ENCODE data around the gene TPRG1. TPM values are rescaled to one million over a fixed set of nuclear protein-coding genes. Genes with fewer than 3 reads are reported as not detected.
"Not testable (repeated sequence)": the region's sequence is repeated elsewhere in the genome, so short reads cannot be mapped to it uniquely, and the experiment has no call there.

TPRG1 gene
- total RNA-seq, 1 donor from 2014 or later: 3.3 TPM

GRCh38 chr3:189298469-189299375 lies 127.0 kb downstream of the TPRG1 start:
- intact Hi-C loops (cut with DNase I): no loop called here
- no peak for DNase-seq (ENCODE audit: missing footprints)
- no peak for ATAC-seq

GRCh38 chr3:189300345-189300744 lies 128.6 kb downstream of the TPRG1 start:
- intact Hi-C loops (cut with DNase I): no loop called here
- ATAC-seq: no peak
- no peak for DNase-seq (ENCODE audit: missing footprints)

GRCh38 chr3:189301479-189301878 lies 129.7 kb downstream of the TPRG1 start:
- ATAC-seq: no peak
- intact Hi-C loops (cut with DNase I): no loop called here
- no peak for DNase-seq (ENCODE audit: missing footprints)

GRCh38 chr3:189303584-189303983 lies 131.8 kb downstream of the TPRG1 start:
- DNase-seq (ENCODE audit: missing footprints) (no peak), ATAC-seq (no peak)
- intact Hi-C loops (cut with DNase I): no loop called here

GRCh38 chr3:189304465-189305351 lies 132.9 kb downstream of the TPRG1 start:
- intact Hi-C loops (cut with DNase I): no loop called here
- DNase-seq (ENCODE audit: missing footprints) (no peak), ATAC-seq (no peak)

- DNase-seq (ENCODE audit: missing footprints): no peak
- no peak for ATAC-seq
- intact Hi-C loops (cut with DNase I): no loop called here
These were observed 133.6 kb downstream of the TPRG1 start for GRCh38 chr3:189305412-189305811.

- intact Hi-C loops (cut with DNase I): no loop called here
- no peak for ATAC-seq
These were observed 136.2 kb downstream of the TPRG1 start for GRCh38 chr3:189307963-189308362.

GRCh38 chr3:189308608-189309007 lies 136.8 kb downstream of the TPRG1 start:
- ATAC-seq: no peak
- intact Hi-C loops (cut with DNase I): no loop called here

More at GRCh38 chr3:189307963-189308362, 136.2 kb downstream of the TPRG1 start:
- no peak for DNase-seq (ENCODE audit: missing footprints)

GRCh38 chr3:189309400-189309975 lies 137.7 kb downstream of the TPRG1 start:
- intact Hi-C loops (cut with DNase I): no loop called here
- no peak for ATAC-seq

More at GRCh38 chr3:189308608-189309007, 136.8 kb downstream of the TPRG1 start:
- no peak for DNase-seq (ENCODE audit: missing footprints)

GRCh38 chr3:189311521-189311920 lies 139.8 kb downstream of the TPRG1 start:
- intact Hi-C loops (cut with DNase I): no loop called here
- no peak for ATAC-seq

More at GRCh38 chr3:189309400-189309975, 137.7 kb downstream of the TPRG1 start:
- no peak for DNase-seq (ENCODE audit: missing footprints)

GRCh38 chr3:189312866-189313265 lies 141.1 kb downstream of the TPRG1 start:
- no peak for ATAC-seq
- no peak for DNase-seq (ENCODE audit: missing footprints)
- intact Hi-C loops (cut with DNase I): no loop called here

More at GRCh38 chr3:189311521-189311920, 139.8 kb downstream of the TPRG1 start:
- DNase-seq (ENCODE audit: missing footprints): no peak

GRCh38 chr3:189316296-189317019 lies 144.7 kb downstream of the TPRG1 start:
- DNase-seq (ENCODE audit: missing footprints) (no peak), ATAC-seq (no peak)
- intact Hi-C loops (cut with DNase I): no loop called here

GRCh38 chr3:189317911-189318310 lies 146.1 kb downstream of the TPRG1 start:
- ATAC-seq (no peak), DNase-seq (ENCODE audit: missing footprints) (no peak)
- intact Hi-C loops (cut with DNase I): no loop called here

- ATAC-seq: no peak
- no peak for DNase-seq (ENCODE audit: missing footprints)
- intact Hi-C loops (cut with DNase I): no loop called here
These were observed 148.7 kb downstream of the TPRG1 start for GRCh38 chr3:189320511-189320910.

- intact Hi-C loops (cut with DNase I): no loop called here
These were observed 150.6 kb downstream of the TPRG1 start for GRCh38 chr3:189322339-189322738.

GRCh38 chr3:189324538-189325138 lies 152.9 kb downstream of the TPRG1 start:
- ATAC-seq: no peak
- intact Hi-C loops (cut with DNase I): no loop called here
- DNase-seq (ENCODE audit: missing footprints): no peak

More at GRCh38 chr3:189322339-189322738, 150.6 kb downstream of the TPRG1 start:
- DNase-seq (ENCODE audit: missing footprints) (no peak), ATAC-seq (no peak)

GRCh38 chr3:189325454-189325853 lies 153.7 kb downstream of the TPRG1 start:
- ATAC-seq (no peak), DNase-seq (ENCODE audit: missing footprints) (no peak)
- intact Hi-C loops (cut with DNase I): no loop called here

- ATAC-seq; DNase-seq (ENCODE audit: missing footprints); intact Hi-C loops (cut with DNase I): not testable (repeated sequence)
These were observed 157.9 kb downstream of the TPRG1 start for GRCh38 chr3:189329630-189330029.

Measured in Right ventricle myocardium inferior (tissue), 1 donor.